Measurements from ENCODE around the gene EMC1. TPM values are rescaled to one million over a fixed set of nuclear protein-coding genes. Genes with fewer than 3 reads are reported as not detected.
"Not testable (repeated sequence)": the region's sequence is repeated elsewhere in the genome, so short reads cannot be mapped to it uniquely, and the experiment has no call there.

The EMC1 gene
- total and polyA plus RNA-seq, 7 experiments from 2014 or later: 18.6 to 43.7 (median 34.0) TPM

- Mint-ChIP-seq H3K36me3 (peaks cover 5 to 41% (median 15%) of the 10 kb centered on the region in 5 donors), H3K4me3 (no peak overlapping the region), H3K4me1 (peaks cover 0 to 1% (median 0%) of the 10 kb centered on the region in 7 donors), H3K27ac (peak overlapping the region in 1 of 9 donors; percentile 31), H3K27me3 (no peaks in the 10 kb centered on the region), H3K9me3 (no peaks in the 10 kb centered on the region)
- Histone ChIP-seq H3K27me3 (ENCODE audit: control insufficient read depth in 2 of 2, insufficient read depth in 2 of 2, low read length in 2 of 2) (no peaks in the 10 kb centered on the region), H3K4me1 (ENCODE audit: control insufficient read depth in 2 of 2, insufficient read depth in 2 of 2, low read length in 2 of 2) (no peaks in the 10 kb centered on the region), H3K4me3 (ENCODE audit: low read length) (no peak overlapping the region), H3K27ac (ENCODE audit: low read depth, low read length) (no peak overlapping the region), H3K36me3 (ENCODE audit: control insufficient read depth in 2 of 3, insufficient read depth in 3 of 3, low read length in 3 of 3) (peaks cover 16 to 76% (median 17%) of the 10 kb centered on the region in 3 experiments), H3K9me3 (ENCODE audit: control insufficient read depth in 2 of 3, low read length in 3 of 3) (no peaks in the 10 kb centered on the region)
- CTCF ChIA-PET: interaction anchor here (1.0 kb wide), 1 partner anchor 10 kb away, joined by 3 read pairs; no protein-coding TSS in a partner anchor
- intact Hi-C loops (cut with micrococcal nuclease): no loop called here
- ATAC-seq (no peak), DNase-seq (no peak)
- POLR2A ChIA-PET: interaction anchor here (1.2 kb wide), 1 partner anchor 8 kb away, joined by 4 read pairs; no protein-coding TSS in a partner anchor
Observed at GRCh38 chr1:19232524-19232846, 18.8 kb downstream of the EMC1 start.

GRCh38 chr1:19231736-19232523 is 19.4 kb downstream of the EMC1 start:
- H3K4me3 Mint-ChIP-seq; intact Hi-C loops (cut with micrococcal nuclease); H3K4me1 ChIP-seq (ENCODE audit: control insufficient read depth in 2 of 2, insufficient read depth in 2 of 2, low read length in 2 of 2); DNase-seq; H3K27me3 ChIP-seq (ENCODE audit: control insufficient read depth in 2 of 2, insufficient read depth in 2 of 2, low read length in 2 of 2); H3K9me3 ChIP-seq (ENCODE audit: control insufficient read depth in 2 of 3, low read length in 3 of 3); H3K4me1 Mint-ChIP-seq; H3K27ac ChIP-seq (ENCODE audit: low read depth, low read length); H3K9me3 Mint-ChIP-seq; H3K4me3 ChIP-seq (ENCODE audit: low read length); H3K27me3 Mint-ChIP-seq; ATAC-seq: not testable (repeated sequence)
- CTCF ChIA-PET: interaction anchor here (1.0 kb wide), 1 partner anchor 9 kb away, joined by 3 read pairs; no protein-coding TSS in a partner anchor
- Mint-ChIP-seq H3K36me3 (peaks cover 5 to 39% (median 18%) of the 10 kb centered on the region in 5 donors), H3K27ac (peak overlapping the region in 3 of 9 donors; percentile 31 to 51 (median 46))
- POLR2A ChIA-PET: interaction anchor here (1.2 kb wide), 1 partner anchor 9 kb away, joined by 4 read pairs; no protein-coding TSS in a partner anchor
- peaks cover 16 to 76% (median 16%) of the 10 kb centered on the region in 3 experiments for H3K36me3 ChIP-seq (ENCODE audit: control insufficient read depth in 2 of 3, insufficient read depth in 3 of 3, low read length in 3 of 3)

- Mint-ChIP-seq H3K4me3 (no peak overlapping the region), H3K9me3 (no peaks in the 10 kb centered on the region), H3K4me1 (peaks cover 0 to 5% (median 0%) of the 10 kb centered on the region in 7 donors), H3K36me3 (peaks cover 5 to 40% (median 22%) of the 10 kb centered on the region in 5 donors), H3K27me3 (no peaks in the 10 kb centered on the region), H3K27ac (no peak overlapping the region)
- no peak overlapping the region for H3K4me3 ChIP-seq (ENCODE audit: low read length)
- no peaks in the 10 kb centered on the region for H3K9me3 ChIP-seq (ENCODE audit: control insufficient read depth in 2 of 3, low read length in 3 of 3)
- no peak overlapping the region for H3K27ac ChIP-seq (ENCODE audit: low read depth, low read length)
- no peaks in the 10 kb centered on the region for H3K4me1 ChIP-seq (ENCODE audit: control insufficient read depth in 2 of 2, insufficient read depth in 2 of 2, low read length in 2 of 2)
- POLR2A ChIA-PET: no interaction called here
- intact Hi-C loops (cut with micrococcal nuclease): no loop called here
- H3K36me3 ChIP-seq (ENCODE audit: control insufficient read depth in 2 of 3, insufficient read depth in 3 of 3, low read length in 3 of 3): peaks cover 16 to 89% (median 19%) of the 10 kb centered on the region in 3 experiments
- CTCF ChIA-PET: no interaction called here
- H3K27me3 ChIP-seq (ENCODE audit: control insufficient read depth in 2 of 2, insufficient read depth in 2 of 2, low read length in 2 of 2): no peaks in the 10 kb centered on the region
- DNase-seq (no peak), ATAC-seq (no peak)
Observed at GRCh38 chr1:19229828-19230325, 21.4 kb downstream of the EMC1 start.

- peaks cover 16 to 89% (median 19%) of the 10 kb centered on the region in 3 experiments for H3K36me3 ChIP-seq (ENCODE audit: control insufficient read depth in 2 of 3, insufficient read depth in 3 of 3, low read length in 3 of 3)
- H3K27ac Mint-ChIP-seq: no peak overlapping the region
- ChIA-PET POLR2A (no interaction called here), CTCF (no interaction called here)
- no peak overlapping the region for H3K4me3 Mint-ChIP-seq
- H3K4me1 Mint-ChIP-seq: peaks cover 0 to 5% (median 0%) of the 10 kb centered on the region in 7 donors
- intact Hi-C loops (cut with micrococcal nuclease): no loop called here
- no peaks in the 10 kb centered on the region for H3K27me3 ChIP-seq (ENCODE audit: control insufficient read depth in 2 of 2, insufficient read depth in 2 of 2, low read length in 2 of 2)
- no peaks in the 10 kb centered on the region for H3K4me1 ChIP-seq (ENCODE audit: control insufficient read depth in 2 of 2, insufficient read depth in 2 of 2, low read length in 2 of 2)
- H3K9me3 Mint-ChIP-seq: no peaks in the 10 kb centered on the region
- no peak overlapping the region for H3K27ac ChIP-seq (ENCODE audit: low read depth, low read length)
- H3K27me3 Mint-ChIP-seq: no peaks in the 10 kb centered on the region
- no peak overlapping the region for H3K4me3 ChIP-seq (ENCODE audit: low read length)
- no peak for ATAC-seq
- H3K36me3 Mint-ChIP-seq: peaks cover 11 to 46% (median 25%) of the 10 kb centered on the region in 5 donors
- H3K9me3 ChIP-seq (ENCODE audit: control insufficient read depth in 2 of 3, low read length in 3 of 3): no peaks in the 10 kb centered on the region
- DNase-seq: no peak
Observed at GRCh38 chr1:19229229-19229628, 22.1 kb downstream of the EMC1 start.

- POLR2A ChIA-PET: no interaction called here
Observed at GRCh38 chr1:19222979-19223824, 28.1 kb downstream of the EMC1 start.

GRCh38 chr1:19222573-19222972 is 28.8 kb downstream of the EMC1 start:
- Histone ChIP-seq H3K36me3 (ENCODE audit: control insufficient read depth in 2 of 3, insufficient read depth in 3 of 3, low read length in 3 of 3) (peaks cover 6 to 96% (median 25%) of the 10 kb centered on the region in 3 experiments), H3K27me3 (ENCODE audit: control insufficient read depth in 2 of 2, insufficient read depth in 2 of 2, low read length in 2 of 2) (no peaks in the 10 kb centered on the region), H3K27ac (ENCODE audit: low read depth, low read length) (no peak overlapping the region), H3K4me3 (ENCODE audit: low read length) (no peak overlapping the region), H3K9me3 (ENCODE audit: control insufficient read depth in 2 of 3, low read length in 3 of 3) (no peaks in the 10 kb centered on the region), H3K4me1 (ENCODE audit: control insufficient read depth in 2 of 2, insufficient read depth in 2 of 2, low read length in 2 of 2) (no peaks in the 10 kb centered on the region)
- intact Hi-C loops (cut with micrococcal nuclease): no loop called here
- DNase-seq (no peak), ATAC-seq (no peak)
- Mint-ChIP-seq H3K9me3 (no peaks in the 10 kb centered on the region), H3K36me3 (peaks cover 14 to 50% (median 41%) of the 10 kb centered on the region in 5 donors), H3K27ac (peak overlapping the region in 1 of 9 donors; percentile 69), H3K27me3 (no peaks in the 10 kb centered on the region), H3K4me1 (peaks cover 3 to 17% (median 8%) of the 10 kb centered on the region in 7 donors), H3K4me3 (no peak overlapping the region)
- POLR2A ChIA-PET: no interaction called here
- CTCF ChIA-PET: interaction anchor here (1.0 kb wide), 1 partner anchor 10 kb away, joined by 3 read pairs; no protein-coding TSS in a partner anchor

More at GRCh38 chr1:19222979-19223824, 28.1 kb downstream of the EMC1 start:
- H3K9me3 ChIP-seq (ENCODE audit: control insufficient read depth in 2 of 3, low read length in 3 of 3): no peaks in the 10 kb centered on the region
- no peak overlapping the region for H3K27ac ChIP-seq (ENCODE audit: low read depth, low read length)
- no peaks in the 10 kb centered on the region for H3K4me1 ChIP-seq (ENCODE audit: control insufficient read depth in 2 of 2, insufficient read depth in 2 of 2, low read length in 2 of 2)
- CTCF ChIA-PET: interaction anchor here (1.0 kb wide), 1 partner anchor 9 kb away, joined by 3 read pairs; no protein-coding TSS in a partner anchor
- Mint-ChIP-seq H3K36me3 (peaks cover 14 to 50% (median 41%) of the 10 kb centered on the region in 5 donors), H3K27ac (no peak overlapping the region), H3K4me3 (no peak overlapping the region), H3K4me1 (peaks cover 0 to 17% (median 5%) of the 10 kb centered on the region in 7 donors), H3K27me3 (no peaks in the 10 kb centered on the region), H3K9me3 (no peaks in the 10 kb centered on the region)
- no peak for DNase-seq
- no peak overlapping the region for H3K4me3 ChIP-seq (ENCODE audit: low read length)
- H3K36me3 ChIP-seq (ENCODE audit: control insufficient read depth in 2 of 3, insufficient read depth in 3 of 3, low read length in 3 of 3): peaks cover 6 to 94% (median 25%) of the 10 kb centered on the region in 3 experiments
- intact Hi-C loops (cut with micrococcal nuclease): no loop called here
- H3K27me3 ChIP-seq (ENCODE audit: control insufficient read depth in 2 of 2, insufficient read depth in 2 of 2, low read length in 2 of 2): no peaks in the 10 kb centered on the region
- no peak for ATAC-seq

Measured in naive thymus-derived CD4-positive, alpha-beta T cell (primary cell).